Erythroblast (primary cell): ENCODE data around the gene ASH1L.
"Not testable (repeated sequence)": the region's sequence is repeated elsewhere in the genome, so short reads cannot be mapped to it uniquely, and the experiment has no call there.

ENCODE experiments used
- DNase-seq, 2 experiments: peaks; one replicate each; lab custom pipeline; 2025; lab: John Stamatoyannopoulos, UW
- GATA1 ChIP-seq: IDR thresholded peaks from 2 replicates; pipeline ENCODE4 v1.6.1; 2011; ENCODE audit warnings: low read depth, mild to moderate bottlenecking, control low read depth, low read length, moderate library complexity
- POLR2A ChIP-seq: IDR thresholded peaks from 2 replicates; pipeline ENCODE4 v1.6.1; 2011; ENCODE audit warnings: mild to moderate bottlenecking, low read length

ASH1L gene

DNA sequence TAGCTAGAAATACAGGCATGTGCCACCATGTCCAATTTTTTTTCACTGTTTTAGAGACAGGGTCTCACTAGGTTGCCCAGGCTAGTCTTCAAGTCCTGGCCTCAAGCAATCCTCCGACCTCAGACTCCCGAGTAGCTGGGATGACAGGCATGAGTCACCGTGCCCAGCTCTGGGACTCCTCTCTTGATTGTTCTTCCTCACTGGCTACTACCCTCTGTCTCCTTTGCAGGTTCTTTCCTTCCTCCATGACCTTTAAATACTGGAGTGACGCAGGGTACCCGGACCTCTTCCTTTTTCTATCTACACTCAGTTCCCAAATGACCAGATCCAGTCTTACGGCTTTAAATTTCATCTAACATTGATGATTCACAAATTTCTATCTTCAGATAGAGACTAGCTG lies 34.9 kb downstream of the ASH1L start:
- DNase-seq: no peak
- no peak for TF ChIP-seq GATA1

DNA sequence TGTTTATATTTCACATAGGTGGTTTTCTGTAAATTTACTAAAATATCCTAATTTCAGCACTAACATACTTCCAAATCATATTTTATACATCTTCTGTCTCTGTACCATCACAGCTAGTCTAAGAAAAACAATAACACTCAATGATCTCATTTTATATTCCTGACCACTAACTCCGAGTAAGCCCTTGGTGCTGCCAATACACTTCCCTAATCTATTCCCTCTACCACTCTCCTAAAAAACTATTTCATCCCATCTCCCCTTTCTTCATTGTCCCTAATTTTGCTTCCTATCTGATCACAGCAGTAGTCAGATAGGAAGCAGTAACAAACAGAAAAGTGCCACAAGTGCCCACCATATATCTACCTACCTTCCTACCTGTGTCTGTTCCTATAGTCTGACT lies 36.2 kb downstream of the ASH1L start:
- TF ChIP-seq GATA1: no peak
- TF ChIP-seq POLR2A: no peak
- DNase-seq: no peak

DNA sequence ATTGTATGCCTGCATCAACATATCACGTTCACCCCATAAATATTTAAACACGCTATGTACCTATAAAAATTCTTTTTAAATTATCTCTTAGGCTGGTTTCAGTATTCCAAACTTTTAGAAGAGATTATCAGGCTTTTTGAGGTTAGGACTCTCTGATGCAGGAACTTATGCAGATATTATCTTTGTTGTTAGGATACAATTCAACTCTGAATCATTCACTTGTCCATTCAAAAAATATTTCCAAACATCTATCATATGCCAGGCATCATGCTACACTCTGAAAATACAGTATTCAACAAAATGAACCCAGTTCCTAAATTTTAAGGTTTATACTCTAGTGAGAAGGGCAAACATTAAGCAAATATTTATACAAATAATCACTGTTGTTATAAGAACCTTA lies 40.5 kb downstream of the ASH1L start:
- DNase-seq: no peak
- TF ChIP-seq POLR2A: no peak
- TF ChIP-seq GATA1: no peak

DNA sequence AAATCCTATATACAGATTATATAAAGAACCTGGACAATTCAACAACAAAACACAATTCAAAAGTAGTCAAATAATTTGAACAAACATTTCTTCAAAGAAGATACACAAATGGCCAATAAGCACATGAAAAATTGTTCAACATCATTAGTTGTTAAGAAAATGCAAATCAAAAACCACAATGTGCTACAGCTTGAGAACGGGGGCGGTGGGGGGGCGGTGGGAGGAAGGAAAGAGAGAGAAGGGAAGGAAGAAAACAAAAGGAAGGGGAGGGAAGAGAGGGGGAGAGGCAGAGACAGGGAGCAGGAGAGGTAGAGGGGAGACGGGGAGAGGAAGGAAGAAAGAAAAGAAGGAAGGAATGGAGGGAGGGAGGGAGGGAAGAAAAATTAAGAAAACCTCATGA lies 44.1 kb downstream of the ASH1L start:
- TF ChIP-seq POLR2A (no peak), GATA1 (no peak)
- no peak for DNase-seq

DNA sequence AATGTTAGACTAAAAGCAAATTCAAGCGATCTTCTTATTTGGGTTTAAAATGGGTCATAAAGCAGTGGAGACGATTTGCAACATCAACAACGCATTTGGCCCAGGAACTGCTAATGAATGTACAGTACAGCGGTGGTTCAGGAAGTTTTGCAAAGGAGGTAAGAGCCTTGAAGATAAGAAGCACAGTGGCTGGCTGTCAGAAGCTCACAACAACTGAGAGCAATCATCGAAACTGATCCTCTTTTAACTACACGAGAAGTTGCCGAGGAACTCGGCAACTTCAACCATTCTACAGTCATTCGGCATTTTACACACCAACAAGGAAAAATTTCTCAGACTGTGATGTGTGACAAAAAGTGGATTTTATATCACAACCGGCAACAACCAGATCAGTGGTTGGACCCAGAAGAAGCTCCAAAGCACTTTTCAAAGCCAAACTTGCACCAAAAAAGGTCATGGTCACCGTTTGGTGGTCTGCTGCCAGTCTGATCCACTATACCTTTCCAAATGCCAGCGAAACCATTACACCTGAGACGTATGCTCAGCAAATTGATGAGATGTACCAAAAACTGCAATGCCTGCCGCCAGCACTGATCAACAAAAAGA lies 47.9 kb downstream of the ASH1L start:
- DNase-seq: peak; percentile 25 to 31
- TF ChIP-seq POLR2A (no peak), GATA1 (no peak)

DNA sequence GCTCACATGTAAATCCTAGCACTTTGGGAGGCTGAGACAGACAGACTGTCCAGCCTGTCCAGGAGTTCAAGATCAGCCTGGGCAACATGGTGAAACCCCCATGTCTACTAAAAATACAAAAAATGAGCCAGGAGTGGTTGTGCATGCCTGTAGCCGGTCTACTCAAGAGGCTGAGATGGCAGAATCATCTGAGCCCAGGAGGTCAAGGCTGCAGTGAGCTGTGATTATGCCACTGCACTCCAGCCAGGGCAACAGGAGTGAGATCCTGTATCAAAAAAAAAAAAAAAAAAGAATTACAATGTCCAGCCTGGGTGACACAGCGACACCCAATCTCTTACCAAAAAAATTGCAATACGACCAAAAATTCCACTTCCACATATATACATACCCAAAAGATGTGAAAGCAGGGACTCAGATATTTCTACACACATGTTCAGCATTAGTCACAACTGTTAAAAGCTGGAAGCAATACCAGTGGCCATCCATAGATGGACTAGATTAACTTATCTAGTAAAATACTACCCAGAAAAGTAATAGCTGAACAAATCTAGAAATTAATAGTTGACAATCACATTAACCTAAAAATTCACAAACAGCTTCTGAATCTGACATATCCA lies 49.2 kb downstream of the ASH1L start:
- TF ChIP-seq POLR2A: no peak
- no peak for TF ChIP-seq GATA1
- peak in 1 of 2 experiments; percentile 17 for DNase-seq

DNA sequence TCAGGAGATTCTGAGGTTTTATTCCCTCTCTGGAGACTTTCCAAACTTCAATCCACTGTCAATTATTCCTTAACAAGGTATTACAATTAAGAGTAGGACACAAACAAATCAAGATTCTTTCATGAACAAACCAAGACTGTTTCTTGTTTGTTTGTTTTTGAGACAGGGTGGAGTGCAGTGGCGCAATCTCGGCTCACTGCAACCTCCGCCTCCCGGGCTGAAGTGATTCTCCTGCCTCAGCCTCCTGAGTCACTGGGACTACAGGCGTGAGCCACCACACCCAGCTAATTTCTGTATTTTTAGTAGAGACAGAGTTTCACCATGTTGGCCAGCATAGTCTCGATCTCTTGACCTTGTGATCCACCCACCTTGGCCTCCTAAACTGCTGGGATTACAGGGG lies 51.2 kb downstream of the ASH1L start:
- peak in 1 of 2 experiments; percentile 24 for DNase-seq

DNA sequence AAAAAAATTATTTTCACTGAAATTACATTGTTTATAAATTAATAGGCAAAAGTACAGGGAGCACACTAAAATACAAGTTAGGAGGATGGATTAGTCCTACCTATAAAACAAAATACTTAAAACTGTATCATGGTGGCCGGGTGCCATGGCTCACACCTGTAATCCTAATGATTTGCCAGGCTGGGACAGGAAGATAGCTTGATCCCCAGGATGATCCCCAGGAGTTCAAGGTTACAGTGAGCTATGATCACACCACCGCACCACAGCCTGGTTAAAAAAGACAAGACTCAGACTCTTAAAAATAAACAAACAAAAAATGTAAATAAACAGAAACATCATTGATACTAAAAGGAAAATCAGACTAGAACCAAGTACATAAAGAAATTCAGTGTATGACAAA lies 53.5 kb downstream of the ASH1L start:
- TF ChIP-seq GATA1: no peak
- no peak for TF ChIP-seq POLR2A
- DNase-seq: no peak

DNA sequence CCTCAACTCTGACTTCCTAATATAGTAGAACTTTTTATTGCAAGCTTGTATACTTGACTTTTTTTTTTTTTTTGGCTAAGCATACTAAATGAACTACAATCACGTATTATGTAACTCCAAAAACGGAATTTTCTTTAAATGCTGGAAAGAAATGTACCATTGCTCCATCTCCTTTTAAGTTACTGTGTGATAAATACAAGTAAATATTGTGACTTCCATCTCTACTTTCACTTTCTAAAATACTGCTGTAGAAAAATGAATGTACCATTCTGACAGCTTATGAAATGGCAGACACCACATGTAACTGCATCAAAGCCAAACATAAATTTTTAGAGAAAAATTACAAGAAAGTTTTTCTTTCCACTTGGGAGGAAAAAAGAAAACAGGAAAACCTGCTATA lies 54.7 kb downstream of the ASH1L start:
- no peak for DNase-seq
- no peak for TF ChIP-seq GATA1
- TF ChIP-seq POLR2A: no peak

DNA sequence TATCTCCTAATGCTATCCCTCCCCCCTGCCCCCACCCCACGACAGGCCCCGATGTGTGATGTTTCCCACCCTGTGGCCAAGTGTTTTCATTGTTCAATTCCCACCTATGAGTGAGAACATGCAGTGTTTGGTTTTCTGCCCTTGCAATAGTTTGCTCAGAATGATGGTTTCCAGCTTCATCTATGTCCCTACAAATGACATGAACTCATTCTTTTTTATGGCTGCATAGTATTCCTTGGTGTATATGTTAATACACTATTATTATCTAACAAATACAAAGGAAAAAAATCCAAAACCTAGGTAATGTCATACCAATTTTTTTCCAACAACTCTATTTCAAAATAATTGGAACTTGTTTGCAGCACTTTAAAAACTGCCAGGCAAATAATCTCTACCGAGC lies 56.6 kb downstream of the ASH1L start:
- DNase-seq: not testable (repeated sequence)

DNA sequence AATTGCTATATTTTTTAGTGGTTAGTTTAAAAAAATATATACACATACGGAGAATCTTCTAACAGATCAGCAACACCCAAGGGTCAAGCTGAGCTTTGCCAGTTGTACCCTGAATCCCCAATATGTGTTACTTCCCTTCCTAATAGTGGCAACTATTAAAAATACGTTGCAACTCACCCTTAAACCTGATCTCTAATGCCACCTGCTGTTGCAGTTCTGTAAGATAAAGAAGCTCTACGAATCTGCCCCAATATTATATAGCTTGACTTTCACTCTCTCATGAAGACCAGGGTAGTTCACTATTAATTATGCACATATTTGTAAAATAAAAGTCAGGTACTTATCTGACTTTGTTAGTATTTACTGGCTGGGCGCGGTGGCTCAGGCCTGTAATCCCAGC lies 58.4 kb downstream of the ASH1L start:
- DNase-seq: peak; percentile 66 to 73

DNA sequence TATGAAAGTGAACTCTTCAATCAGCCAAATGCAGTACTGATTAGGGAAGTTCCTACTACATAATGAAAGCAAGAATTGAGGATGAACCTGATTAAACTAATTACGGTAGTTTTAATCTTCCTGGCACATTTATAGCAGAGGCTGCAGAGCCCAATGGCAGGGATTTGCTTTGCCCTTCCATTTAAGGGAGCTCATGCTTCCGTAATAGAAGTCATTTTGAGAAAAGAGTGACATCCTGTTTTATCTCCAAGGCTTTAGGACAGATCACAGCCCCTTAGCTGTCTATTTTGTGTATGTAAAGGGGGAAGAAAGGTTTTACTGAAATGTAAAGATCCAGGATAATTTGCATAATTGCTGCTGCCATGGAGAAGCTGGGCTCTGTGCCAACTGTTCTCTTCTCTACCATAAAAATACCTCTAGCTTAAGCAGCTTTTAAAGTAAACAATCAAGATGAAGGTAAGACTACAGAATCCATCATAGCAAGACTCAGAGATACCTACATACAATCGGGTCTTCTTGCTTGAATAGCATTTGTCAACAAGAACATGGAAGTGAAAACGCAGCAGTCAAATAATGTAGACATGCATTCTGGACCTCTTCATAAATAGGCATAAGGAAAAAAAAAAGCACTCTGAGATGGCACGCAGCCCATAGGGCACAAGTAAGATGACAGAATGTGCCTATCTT lies 62.5 kb downstream of the ASH1L start:
- peak in 1 of 2 experiments; percentile 9 for DNase-seq
- TF ChIP-seq GATA1 (no peak), POLR2A (no peak)

More for the DNA sequence above, 58.4 kb downstream of the ASH1L start:
- TF ChIP-seq POLR2A (no peak), GATA1 (no peak)

DNA sequence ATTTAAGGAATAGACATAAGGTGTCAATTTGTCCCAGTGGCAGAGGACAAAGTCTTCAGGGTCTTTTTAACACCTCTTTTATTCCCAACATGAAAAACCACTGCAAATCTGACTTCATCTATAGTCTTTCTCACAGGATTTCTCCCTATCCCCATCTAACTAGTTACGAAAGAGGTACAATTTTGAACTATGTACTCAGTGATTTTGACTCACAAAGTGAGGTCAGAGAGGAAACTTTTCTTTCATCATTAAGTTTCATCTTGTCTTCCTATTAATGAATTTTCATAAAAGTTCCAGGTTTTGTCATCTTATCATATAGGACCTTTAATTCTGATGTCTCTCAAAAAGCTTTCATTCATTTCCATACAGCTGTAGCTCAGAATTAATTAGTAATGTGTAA lies 63.3 kb downstream of the ASH1L start:
- DNase-seq: no peak
- no peak for TF ChIP-seq GATA1
- TF ChIP-seq POLR2A: no peak

DNA sequence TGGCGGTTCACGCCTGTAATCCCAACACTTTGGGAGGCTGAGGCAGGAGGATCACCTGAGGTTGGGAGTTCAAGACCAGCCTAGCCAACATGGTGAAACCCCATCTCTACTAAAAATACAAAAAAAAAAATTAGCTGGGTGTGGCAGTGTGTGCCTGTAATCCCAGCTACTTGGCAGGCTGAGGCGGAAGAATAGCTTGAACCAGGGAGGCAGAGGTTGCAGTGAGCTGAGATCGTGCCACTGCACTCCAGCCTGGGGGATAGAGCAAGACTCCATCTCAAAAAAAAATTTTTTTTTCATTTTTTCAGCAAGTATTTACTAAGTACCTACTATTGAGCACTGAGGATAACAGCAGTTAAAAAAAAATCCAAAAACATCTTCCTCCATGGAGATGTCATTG lies 69.0 kb downstream of the ASH1L start:
- not testable (repeated sequence) for DNase-seq

DNA sequence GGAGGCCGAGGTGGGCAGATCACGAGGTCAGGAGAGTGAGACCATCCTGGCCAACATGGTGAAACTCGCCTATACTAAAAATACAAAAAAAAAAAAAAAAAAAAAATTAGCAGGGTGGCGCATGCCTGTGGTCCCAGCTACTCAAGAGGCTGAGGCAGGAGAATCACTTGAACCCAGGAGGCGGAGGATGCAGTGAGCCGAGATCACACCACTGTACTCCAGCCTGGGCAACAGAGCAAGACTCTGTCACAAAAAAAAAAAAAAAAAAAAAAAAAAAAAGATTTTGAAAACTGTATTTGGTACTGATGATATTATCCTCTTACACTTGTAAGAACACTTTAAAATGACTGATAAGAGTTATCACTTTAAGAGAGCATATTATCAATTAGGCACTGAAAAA lies 74.2 kb downstream of the ASH1L start:
- DNase-seq: not testable (repeated sequence)

DNA sequence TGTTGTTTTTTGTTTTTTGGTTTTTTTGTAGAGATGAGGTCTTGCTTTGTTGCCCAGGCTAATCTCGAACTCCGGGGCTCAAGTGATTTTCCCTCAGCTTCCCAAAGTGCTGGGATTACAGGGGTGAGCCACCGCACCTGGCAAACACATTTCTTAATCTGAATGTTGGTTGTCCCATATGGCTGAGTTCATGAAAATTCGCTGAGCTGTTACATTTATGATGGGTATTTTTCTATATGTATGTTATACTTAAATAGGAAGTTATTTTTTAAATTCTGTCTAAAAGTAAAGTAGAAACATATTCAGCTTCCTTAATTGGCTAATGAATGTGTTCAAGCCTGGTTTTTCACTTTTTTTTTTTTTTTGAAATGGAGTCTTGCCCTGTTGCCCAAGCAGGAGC lies 75.1 kb downstream of the ASH1L start:
- DNase-seq: no peak
- TF ChIP-seq GATA1 (no peak), POLR2A (no peak)

DNA sequence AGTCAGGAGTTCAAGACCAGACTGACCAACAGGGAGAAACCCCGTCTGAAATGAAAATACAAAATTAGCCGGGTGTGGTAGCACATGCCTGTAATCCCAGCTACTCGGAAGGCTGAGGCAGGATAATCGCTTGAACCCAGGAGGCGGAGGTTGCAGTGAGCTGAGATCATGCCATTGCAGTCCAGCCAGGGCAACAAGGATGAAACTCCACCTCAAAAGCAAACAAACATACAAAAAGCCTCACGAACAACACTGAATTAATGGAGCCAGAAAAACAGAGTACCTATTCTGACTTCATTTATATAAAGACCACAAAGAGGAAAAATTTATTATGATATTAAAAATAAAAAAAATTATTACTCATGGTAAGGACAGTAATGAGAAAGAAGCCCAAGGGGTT lies 75.7 kb downstream of the ASH1L start:
- DNase-seq: not testable (repeated sequence)
